ENCODE results near the gene ANO1.

The ANO1 gene

GRCh38 chr11:70159627-70160570, 81.8 kb downstream of the ANO1 start:
- DNase-seq = no peak

- no peak for DNase-seq
Observed at GRCh38 chr11:70161043-70161625, 83.0 kb downstream of the ANO1 start.

GRCh38 chr11:70164705-70165104, 86.6 kb downstream of the ANO1 start:
- no peak for DNase-seq

GRCh38 chr11:70167120-70167519, 89.0 kb downstream of the ANO1 start:
- DNase-seq = no peak

GRCh38 chr11:70167723-70168404, 89.7 kb downstream of the ANO1 start:
- no peak for DNase-seq

- no peak for DNase-seq
Observed at GRCh38 chr11:70168405-70168754, 90.3 kb downstream of the ANO1 start.

GRCh38 chr11:70169127-70169526, 91.0 kb downstream of the ANO1 start:
- no peak for DNase-seq

- DNase-seq = no peak
Observed at GRCh38 chr11:70169632-70170031, 91.5 kb downstream of the ANO1 start.

GRCh38 chr11:70170596-70171210, 92.6 kb downstream of the ANO1 start:
- DNase-seq = no peak

GRCh38 chr11:70173018-70173417, 94.9 kb downstream of the ANO1 start:
- DNase-seq = no peak

GRCh38 chr11:70174547-70175235, 96.6 kb downstream of the ANO1 start:
- no peak for DNase-seq

- DNase-seq = no peak
Observed at GRCh38 chr11:70175236-70175698, 97.2 kb downstream of the ANO1 start.

GRCh38 chr11:70176940-70177689, 99.0 kb downstream of the ANO1 start:
- DNase-seq = no peak

- DNase-seq = no peak
Observed at GRCh38 chr11:70180906-70181305, 102.8 kb downstream of the ANO1 start.

- DNase-seq = no peak
Observed at GRCh38 chr11:70182266-70182665, 104.1 kb downstream of the ANO1 start.

- DNase-seq = no peak
Observed at GRCh38 chr11:70183032-70183431, 104.9 kb downstream of the ANO1 start.

GRCh38 chr11:70183483-70184176, 105.5 kb downstream of the ANO1 start:
- no peak for DNase-seq

GRCh38 chr11:70184396-70184795, 106.3 kb downstream of the ANO1 start:
- DNase-seq = no peak

GRCh38 chr11:70185348-70186055, 107.4 kb downstream of the ANO1 start:
- DNase-seq = no peak
